Measurements from ENCODE around the gene SUPT16H. TPM values are rescaled to one million over a fixed set of nuclear protein-coding genes. Genes with fewer than 3 reads are reported as not detected.
A peak's percentile ranks its signal among the peaks of the same experiment; 100 is the strongest.
"Not testable (repeated sequence)": the region's sequence is repeated elsewhere in the genome, so short reads cannot be mapped to it uniquely, and the experiment has no call there.

SUPT16H gene
- total RNA-seq, 2 experiments from 2014 or later: 156 to 158 TPM

DNA sequence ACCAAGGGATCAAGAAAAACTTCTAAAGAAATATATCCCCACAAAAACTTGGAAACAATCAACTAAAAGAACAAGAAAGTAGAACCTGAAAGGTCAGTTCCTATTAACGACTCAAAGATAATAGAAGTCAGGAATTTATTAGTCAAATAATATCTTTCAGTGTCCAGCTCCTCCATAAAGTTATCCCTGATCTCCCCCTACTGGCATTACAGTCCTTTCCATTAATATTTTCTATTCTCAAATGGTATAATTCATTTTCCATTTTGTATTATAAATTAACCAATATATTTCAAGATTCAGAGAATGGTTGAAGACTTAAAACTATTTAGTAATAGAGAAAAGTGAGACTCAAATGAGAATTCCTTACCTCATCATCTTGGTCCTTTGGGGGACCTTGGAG lies 11.6 kb upstream of the SUPT16H start:
- CTCF ChIA-PET: no interaction called here
- no peaks in the 10 kb centered on the region for H3K9me3 Mint-ChIP-seq

DNA sequence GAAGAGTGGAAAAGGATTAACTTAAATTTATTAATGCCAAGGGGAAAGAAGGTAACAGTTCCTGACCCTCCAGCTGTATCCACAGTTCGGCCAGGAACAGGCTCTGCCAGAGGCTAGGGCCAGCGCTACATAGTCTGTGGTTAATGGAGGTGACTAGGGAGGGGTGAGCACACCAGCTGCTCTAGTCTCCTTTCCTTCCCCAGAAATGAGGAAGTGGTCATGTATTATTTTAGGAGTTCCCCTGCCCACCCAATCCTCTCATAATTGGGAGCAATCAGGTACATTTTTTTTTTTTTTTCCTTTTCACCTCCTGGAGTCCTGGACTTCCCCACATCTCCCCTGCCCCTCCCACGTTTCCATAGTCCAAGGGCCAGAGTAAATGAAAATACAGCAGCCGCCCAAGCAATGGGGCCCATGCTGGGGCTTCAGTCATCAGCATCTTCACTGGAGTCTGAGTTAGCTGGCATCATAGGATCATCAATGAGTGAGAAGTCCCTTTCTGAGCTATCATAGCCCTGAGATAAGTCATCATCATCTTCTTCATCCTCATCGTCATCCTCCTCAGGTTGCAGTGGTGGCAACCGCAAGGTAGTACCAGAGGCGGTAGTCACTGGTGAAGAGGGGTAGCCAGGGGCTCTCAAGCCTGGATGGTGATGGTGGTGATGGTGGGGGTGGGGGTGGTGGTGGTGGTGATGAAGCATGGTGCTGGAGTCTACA lies 1.5 kb upstream of the SUPT16H start:
- Mint-ChIP-seq H3K27ac (peak overlapping the region; percentile 98), H3K4me3 (peak overlapping the region; percentile 95), H3K36me3 (peaks cover 27% of the 10 kb centered on the region), H3K4me1 (ENCODE audit: low read depth) (peaks cover 31% of the 10 kb centered on the region), H3K9me3 (no peaks in the 10 kb centered on the region), H3K27me3 (no peaks in the 10 kb centered on the region)
- intact Hi-C loops (cut with micrococcal nuclease): no loop called here
- DNase-seq: peak; percentile 20
- ChIA-PET CTCF (interaction anchor here (1.2 to 1.4 kb wide), 3 partner anchors 70 to 126 kb away, joined by 3 to 6 read pairs (median 5); partner anchors contain the start of genes CHD8 and METTL3), POLR2A (interaction anchor here (0.6 to 1.3 kb wide), 4 partner anchors 9 to 121 kb away, joined by 3 to 10 read pairs (median 4); no protein-coding TSS in a partner anchor)

More for the DNA sequence above, 11.6 kb upstream of the SUPT16H start:
- POLR2A ChIA-PET: no interaction called here
- Mint-ChIP-seq H3K4me1 (ENCODE audit: low read depth) (no peaks in the 10 kb centered on the region), H3K27me3 (no peaks in the 10 kb centered on the region), H3K27ac (no peak overlapping the region), H3K4me3 (no peak overlapping the region), H3K36me3 (peaks cover 64% of the 10 kb centered on the region)
- DNase-seq: no peak
- intact Hi-C loops (cut with micrococcal nuclease): no loop called here

DNA sequence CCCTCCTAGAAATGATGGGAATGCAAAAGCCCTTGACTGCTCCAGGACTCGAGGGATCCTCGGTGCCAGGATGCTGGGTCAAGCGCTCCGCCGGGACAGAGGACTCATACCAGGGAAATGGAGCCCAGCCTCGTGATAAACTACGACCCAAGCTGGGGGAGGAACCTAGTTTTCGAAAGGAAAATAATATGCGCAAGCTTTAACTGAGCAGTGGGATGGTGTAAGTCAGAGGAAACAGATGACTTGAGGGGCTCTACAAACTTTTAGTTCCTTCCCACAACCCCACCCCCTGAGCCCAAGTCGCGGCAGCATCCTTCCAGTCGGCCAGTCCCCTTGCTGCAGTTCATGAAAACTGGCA lies 654 bp upstream of the SUPT16H start:
- POLR2A ChIA-PET: interaction anchor here (0.6 to 1.3 kb wide), 8 partner anchors 18 to 141 kb away, joined by 3 to 10 read pairs (median 6); partner anchors contain the start of gene CHD8
- H3K4me1 Mint-ChIP-seq (ENCODE audit: low read depth): peaks cover 36% of the 10 kb centered on the region
- no peaks in the 10 kb centered on the region for H3K9me3 Mint-ChIP-seq
- H3K36me3 Mint-ChIP-seq: peaks cover 25% of the 10 kb centered on the region
- H3K4me3 Mint-ChIP-seq: peak overlapping the region; percentile 95
- no peak for DNase-seq
- CTCF ChIA-PET: interaction anchor here (1.0 to 1.4 kb wide), 5 partner anchors 71 to 322 kb away, joined by 3 to 6 read pairs (median 3); partner anchors contain the start of genes CHD8 and METTL3
- peak overlapping the region; percentile 98 for H3K27ac Mint-ChIP-seq
- intact Hi-C loops (cut with micrococcal nuclease): loop anchor here (1.0 to 5.0 kb wide), 11 partner anchors 30 to 395 kb away; partner anchors contain the start of genes CHD8, HNRNPC, METTL17 and RAB2B
- H3K27me3 Mint-ChIP-seq: no peaks in the 10 kb centered on the region

DNA sequence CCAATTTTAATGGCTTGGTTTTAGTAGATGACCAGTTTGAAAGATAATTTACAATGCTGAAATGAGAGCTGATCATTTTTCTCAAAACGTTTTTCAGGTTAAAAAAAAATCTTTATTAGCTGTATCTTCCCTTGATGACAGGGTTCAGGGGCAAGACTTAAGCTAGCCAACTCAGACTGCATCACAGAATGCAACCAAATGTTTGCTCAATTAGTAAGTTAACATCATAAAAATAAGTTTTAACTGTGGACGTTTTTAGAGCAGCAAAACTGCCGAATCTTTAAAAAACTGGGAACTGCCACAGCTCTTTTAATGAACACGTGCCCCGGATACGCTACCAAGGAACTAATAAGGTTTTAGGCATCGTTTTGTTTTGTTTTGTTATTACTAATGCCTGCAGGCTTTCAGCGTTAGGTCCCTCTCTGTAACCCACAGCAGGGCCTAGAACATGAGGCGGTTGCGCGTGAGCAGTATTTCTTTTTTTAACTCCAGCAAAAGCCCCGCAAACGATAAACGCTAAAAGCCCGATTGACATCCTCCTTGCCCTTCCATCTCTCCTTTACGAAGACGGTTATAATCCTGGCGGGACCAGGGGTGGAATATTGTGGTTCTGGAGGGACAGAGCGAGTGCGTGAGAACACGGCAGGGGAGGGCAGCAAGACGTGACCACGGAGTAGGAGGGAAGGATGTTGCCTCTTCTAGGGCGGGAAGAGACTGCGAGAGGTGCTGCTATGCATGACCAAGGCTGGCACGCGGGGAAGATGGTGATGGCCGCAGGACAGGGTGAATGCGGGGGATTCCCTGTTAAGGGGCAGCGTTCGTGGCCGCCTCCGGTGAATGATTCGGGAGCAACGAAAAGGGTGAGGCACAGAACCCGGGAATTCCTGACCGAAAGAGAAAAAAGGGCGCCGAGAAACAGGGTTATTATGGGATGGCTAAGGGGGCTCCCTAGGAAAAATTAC lies 652 bp downstream of the SUPT16H start:
- POLR2A ChIA-PET: interaction anchor here (0.7 to 1.7 kb wide), 6 partner anchors 10 to 168 kb away, joined by 3 to 12 read pairs (median 5); partner anchors contain the start of gene METTL3
- peak overlapping the region; percentile 98 for H3K27ac Mint-ChIP-seq
- CTCF ChIA-PET: interaction anchor here (0.9 kb wide), 1 partner anchor 94 kb away, joined by 3 read pairs; no protein-coding TSS in a partner anchor

DNA sequence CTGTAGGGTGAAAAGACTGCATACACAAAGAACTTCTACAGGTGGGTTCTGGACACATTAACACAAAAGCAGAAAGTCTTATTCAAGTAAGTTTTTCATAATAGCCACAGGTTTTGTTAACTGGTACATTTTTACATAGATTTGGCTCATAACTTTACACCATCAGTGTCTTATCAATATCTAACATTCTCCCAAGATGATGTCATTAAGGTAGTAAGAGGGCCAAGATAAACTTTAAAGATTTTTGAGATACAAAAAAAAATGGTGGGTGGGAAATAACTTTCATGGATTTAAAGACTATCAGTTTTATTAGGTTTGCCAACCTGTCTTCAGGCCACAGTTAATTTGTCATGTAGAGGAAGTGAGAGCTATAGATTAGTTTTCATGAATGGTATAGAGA lies 1.7 kb downstream of the SUPT16H start:
- Mint-ChIP-seq H3K4me3 (peak overlapping the region; percentile 95), H3K36me3 (peaks cover 27% of the 10 kb centered on the region), H3K27ac (peak overlapping the region; percentile 98), H3K9me3 (no peaks in the 10 kb centered on the region), H3K27me3 (no peaks in the 10 kb centered on the region), H3K4me1 (ENCODE audit: low read depth) (peaks cover 39% of the 10 kb centered on the region)
- DNase-seq: no peak
- CTCF ChIA-PET: interaction anchor here (0.9 kb wide), 1 partner anchor 95 kb away, joined by 3 read pairs; no protein-coding TSS in a partner anchor
- POLR2A ChIA-PET: interaction anchor here (0.9 to 1.7 kb wide), 5 partner anchors 11 to 167 kb away, joined by 4 to 12 read pairs (median 5); partner anchors contain the start of gene METTL3
- intact Hi-C loops (cut with micrococcal nuclease): loop anchor here (5.0 kb wide), 2 partner anchors 150 to 165 kb away; no protein-coding TSS in a partner anchor

More for the DNA sequence above, 652 bp downstream of the SUPT16H start:
- peak overlapping the region; percentile 95 for H3K4me3 Mint-ChIP-seq
- H3K36me3 Mint-ChIP-seq: peaks cover 26% of the 10 kb centered on the region
- intact Hi-C loops (cut with micrococcal nuclease): loop anchor here (5.0 kb wide), 2 partner anchors 151 to 166 kb away; no protein-coding TSS in a partner anchor
- H3K4me1 Mint-ChIP-seq (ENCODE audit: low read depth): peaks cover 36% of the 10 kb centered on the region
- no peaks in the 10 kb centered on the region for H3K27me3 Mint-ChIP-seq
- DNase-seq: peak; percentile 66
- H3K9me3 Mint-ChIP-seq: no peaks in the 10 kb centered on the region

DNA sequence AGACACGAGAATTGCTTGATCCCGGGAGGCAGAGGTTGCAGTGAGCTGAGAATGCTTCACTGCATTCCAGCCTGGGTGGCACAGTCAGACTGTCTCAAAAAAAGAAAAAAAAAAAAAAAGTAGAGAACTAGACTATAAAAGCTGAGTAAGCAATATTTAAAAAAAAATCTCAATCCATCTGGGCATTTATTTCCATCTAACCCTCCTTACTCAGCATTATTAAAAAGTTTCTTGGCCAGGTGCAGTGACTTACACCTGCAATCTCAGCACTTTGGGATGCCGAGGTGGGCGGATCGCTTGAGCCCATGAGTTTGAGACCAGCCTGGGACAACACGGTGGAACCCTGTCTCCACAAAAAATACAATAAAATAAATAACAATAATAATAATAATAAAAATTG lies 4.5 kb downstream of the SUPT16H start:
- H3K36me3 Mint-ChIP-seq: peaks cover 26% of the 10 kb centered on the region
- CTCF ChIA-PET: no interaction called here

DNA sequence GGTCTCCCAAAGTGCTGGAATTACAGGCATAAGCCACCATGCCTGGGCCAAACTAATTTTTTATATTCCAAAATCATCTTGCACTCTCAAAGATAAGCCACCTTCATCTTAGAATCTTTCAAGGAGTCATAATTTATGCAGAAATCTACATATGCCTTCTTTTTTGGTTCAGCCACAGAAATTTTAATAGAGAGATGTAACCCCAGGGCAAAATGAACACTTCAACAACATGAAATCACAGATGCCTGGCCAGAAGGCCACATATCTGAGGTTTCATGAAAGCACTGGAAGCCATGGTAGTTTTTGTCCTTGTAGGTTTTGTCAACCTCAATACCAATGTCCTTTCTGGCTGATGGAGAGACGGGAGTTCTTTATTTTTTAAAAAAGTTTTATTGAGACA lies 9.8 kb downstream of the SUPT16H start:
- Mint-ChIP-seq H3K27me3 (no peaks in the 10 kb centered on the region), H3K4me1 (ENCODE audit: low read depth) (peaks cover 7% of the 10 kb centered on the region), H3K27ac (no peak overlapping the region), H3K36me3 (peaks cover 44% of the 10 kb centered on the region), H3K4me3 (no peak overlapping the region), H3K9me3 (no peaks in the 10 kb centered on the region)
- intact Hi-C loops (cut with micrococcal nuclease): no loop called here
- CTCF ChIA-PET: no interaction called here
- POLR2A ChIA-PET: no interaction called here
- no peak for DNase-seq

More for the DNA sequence above, 4.5 kb downstream of the SUPT16H start:
- H3K27ac Mint-ChIP-seq: no peak overlapping the region
- intact Hi-C loops (cut with micrococcal nuclease): no loop called here
- DNase-seq: no peak
- no peak overlapping the region for H3K4me3 Mint-ChIP-seq
- H3K27me3 Mint-ChIP-seq: no peaks in the 10 kb centered on the region
- POLR2A ChIA-PET: no interaction called here
- no peaks in the 10 kb centered on the region for H3K9me3 Mint-ChIP-seq
- peaks cover 29% of the 10 kb centered on the region for H3K4me1 Mint-ChIP-seq (ENCODE audit: low read depth)

DNA sequence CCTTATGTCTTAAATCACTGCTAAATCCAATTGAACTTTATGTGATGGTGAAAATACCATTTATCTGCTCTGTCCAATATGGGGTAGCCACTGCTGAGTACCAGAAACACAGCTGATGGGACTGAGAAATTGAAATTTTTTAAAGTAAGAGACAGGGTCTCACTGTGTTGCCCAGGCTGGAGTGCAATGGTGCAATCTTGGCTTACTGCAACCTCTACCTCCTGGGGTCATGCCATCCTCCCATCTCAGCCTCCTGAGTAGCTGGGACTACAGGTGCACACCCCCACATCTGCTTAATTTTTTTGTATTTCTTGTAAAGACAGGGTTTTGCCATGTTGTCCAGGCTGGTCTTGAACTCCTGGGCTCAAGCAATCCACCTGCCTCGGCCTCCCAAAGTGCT lies 11.0 kb downstream of the SUPT16H start:
- peaks cover 47% of the 10 kb centered on the region for H3K36me3 Mint-ChIP-seq
- H3K27me3 Mint-ChIP-seq; DNase-seq; POLR2A ChIA-PET; H3K9me3 Mint-ChIP-seq; H3K4me1 Mint-ChIP-seq (ENCODE audit: low read depth); H3K4me3 Mint-ChIP-seq; H3K27ac Mint-ChIP-seq; intact Hi-C loops (cut with micrococcal nuclease): not testable (repeated sequence)
- CTCF ChIA-PET: interaction anchor here (0.6 kb wide), 1 partner anchor 84 kb away, joined by 3 read pairs; no protein-coding TSS in a partner anchor

DNA sequence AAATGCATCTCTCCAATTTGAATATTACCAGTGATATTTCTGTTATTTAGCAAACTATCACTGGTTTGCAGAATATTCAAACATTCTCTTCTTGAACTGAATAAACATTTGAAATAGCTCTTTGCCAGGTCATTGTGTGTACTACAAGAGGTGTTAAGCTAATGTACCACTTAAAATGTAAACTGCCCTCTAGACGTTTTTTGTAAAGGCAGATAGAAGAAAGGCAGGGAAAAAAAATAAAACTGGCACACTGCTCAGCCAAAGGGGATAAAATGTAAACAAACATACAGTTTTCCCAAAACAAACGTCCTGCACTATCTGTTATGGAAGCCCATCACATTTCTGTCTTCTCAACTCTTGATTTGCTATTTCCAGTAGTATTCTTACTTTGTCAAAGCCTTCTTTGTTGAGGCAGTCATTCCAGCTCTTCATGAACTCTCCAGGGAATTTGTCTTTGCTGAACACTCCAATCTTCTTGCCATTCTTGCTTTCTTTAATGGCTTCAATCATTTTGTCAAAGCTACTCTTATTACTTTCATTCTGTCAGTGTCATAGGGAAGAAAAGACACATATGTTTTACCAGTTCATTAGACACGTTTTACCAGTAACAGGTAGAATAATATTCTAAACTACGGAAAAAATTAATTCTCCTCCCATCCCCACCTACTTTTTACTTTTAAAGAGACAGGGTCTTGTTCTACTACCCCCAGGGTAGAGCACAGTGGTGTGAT lies 13.7 kb downstream of the SUPT16H start:
- no peak overlapping the region for H3K4me3 Mint-ChIP-seq
- no peaks in the 10 kb centered on the region for H3K9me3 Mint-ChIP-seq
- H3K4me1 Mint-ChIP-seq (ENCODE audit: low read depth): peaks cover 4% of the 10 kb centered on the region
- no peak overlapping the region for H3K27ac Mint-ChIP-seq
- DNase-seq: no peak
- peaks cover 65% of the 10 kb centered on the region for H3K36me3 Mint-ChIP-seq
- H3K27me3 Mint-ChIP-seq: no peaks in the 10 kb centered on the region
- ChIA-PET CTCF (interaction anchor here (0.8 kb wide), 1 partner anchor 128 kb away, joined by 3 read pairs; no protein-coding TSS in a partner anchor), POLR2A (no interaction called here)
- intact Hi-C loops (cut with micrococcal nuclease): no loop called here

DNA sequence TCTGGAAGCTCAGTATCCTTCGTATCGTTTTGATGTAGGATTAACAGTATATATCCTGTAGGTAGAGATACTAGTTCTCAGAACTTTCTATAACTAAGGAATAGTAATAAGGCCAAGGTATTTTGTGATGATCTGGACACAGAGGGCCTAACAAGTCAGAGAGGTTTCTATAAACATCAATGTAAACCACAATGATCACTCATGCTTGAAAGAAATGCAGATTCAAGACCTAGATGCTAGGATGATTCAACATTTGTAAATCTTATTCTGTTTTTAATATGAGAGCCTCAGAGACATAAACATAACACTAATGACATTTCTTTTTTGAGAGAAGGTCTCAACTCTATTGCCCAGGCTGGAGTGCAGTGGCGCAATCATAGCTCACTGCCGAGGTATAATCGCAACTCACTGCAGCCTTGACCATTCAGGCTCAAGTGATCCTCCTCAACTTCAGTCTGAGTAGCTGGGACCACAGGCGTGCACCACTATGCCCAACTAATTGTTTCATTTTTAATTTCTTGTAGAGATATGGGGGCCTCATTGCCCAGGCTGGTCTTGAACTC lies 16.2 kb downstream of the SUPT16H start:
- H3K27me3 Mint-ChIP-seq: no peaks in the 10 kb centered on the region
- no peaks in the 10 kb centered on the region for H3K4me1 Mint-ChIP-seq (ENCODE audit: low read depth)
- no peaks in the 10 kb centered on the region for H3K9me3 Mint-ChIP-seq
- intact Hi-C loops (cut with micrococcal nuclease): no loop called here
- H3K4me3 Mint-ChIP-seq: no peak overlapping the region
- CTCF ChIA-PET: no interaction called here
- H3K36me3 Mint-ChIP-seq: peaks cover 69% of the 10 kb centered on the region
- POLR2A ChIA-PET: no interaction called here
- no peak overlapping the region for H3K27ac Mint-ChIP-seq
- DNase-seq: no peak

DNA sequence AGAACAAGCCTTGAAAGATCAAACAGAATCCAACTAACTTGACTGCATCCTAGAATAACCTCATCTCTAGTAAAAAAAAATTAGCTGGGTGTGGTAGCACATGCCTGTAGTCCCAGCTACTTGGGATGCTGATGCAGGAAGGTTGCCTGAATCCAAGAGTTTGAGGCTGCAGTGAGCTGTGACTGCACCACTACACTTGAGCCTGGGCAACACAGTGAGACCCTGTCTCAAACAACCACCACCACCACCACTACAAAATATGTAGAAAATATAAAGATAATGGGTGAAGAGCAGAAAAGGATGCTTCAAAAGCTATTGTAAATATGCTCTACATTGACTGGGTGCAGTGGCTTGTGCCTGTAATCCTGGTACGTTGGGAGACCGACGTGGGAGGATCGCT lies 27.3 kb downstream of the SUPT16H start:
- DNase-seq: no peak
- intact Hi-C loops (cut with micrococcal nuclease): no loop called here
- H3K27ac Mint-ChIP-seq: no peak overlapping the region
- H3K4me3 Mint-ChIP-seq: no peak overlapping the region
- H3K4me1 Mint-ChIP-seq (ENCODE audit: low read depth): no peaks in the 10 kb centered on the region
- no peaks in the 10 kb centered on the region for H3K9me3 Mint-ChIP-seq
- POLR2A ChIA-PET: no interaction called here
- peaks cover 74% of the 10 kb centered on the region for H3K36me3 Mint-ChIP-seq
- no peaks in the 10 kb centered on the region for H3K27me3 Mint-ChIP-seq
- CTCF ChIA-PET: no interaction called here

Measured in activated CD4-positive, alpha-beta memory T cell treated with anti-CD3 and anti-CD28 coated beads for 36 hours (primary cell).